Skeletal muscle tissue (tissue), 4 donors: ENCODE data around the gene SUSD3. TPM values are rescaled to one million over a fixed set of nuclear protein-coding genes. Genes with fewer than 3 reads are reported as not detected.

Experiments
- H3K27ac ChIP-seq: one replicate; pipeline ENCODE4 v1.7.0; 2013; ENCODE audit warnings: mild to moderate bottlenecking, low read depth, low read length, inconsistent platforms
- H3K27me3 ChIP-seq, 3 donors: one replicate each; pipeline ENCODE4 v1.7.0; 2013; ENCODE audit warnings: low read length in 3 of 3; ENCODE audit not compliant: control insufficient read depth in 3 of 3, insufficient read depth in 3 of 3
- H3K36me3 ChIP-seq, 3 donors: one replicate each; pipeline ENCODE4 v1.7.0; 2013; ENCODE audit warnings: low read length in 3 of 3; ENCODE audit not compliant: control insufficient read depth in 3 of 3, insufficient read depth in 3 of 3
- H3K4me1 ChIP-seq, 3 donors: one replicate each; pipeline ENCODE4 v1.7.0; 2013; ENCODE audit warnings: low read length in 3 of 3, mild to moderate bottlenecking in 3 of 3; ENCODE audit not compliant: control insufficient read depth in 3 of 3, insufficient read depth in 3 of 3
- H3K4me3 ChIP-seq, 3 donors: one replicate each; pipeline ENCODE4 v1.7.0; 2013; ENCODE audit warnings: low read length in 3 of 3
- H3K9ac ChIP-seq, 3 donors: one replicate each; pipeline ENCODE4 v1.7.0; 2013; ENCODE audit warnings: low read length in 3 of 3, mild to moderate bottlenecking in 3 of 3, moderate library complexity in 2 of 3, low read depth in 1 of 3
- H3K9me3 ChIP-seq, 3 donors: one replicate each; pipeline ENCODE4 v1.7.0; 2013; ENCODE audit warnings: low read length in 3 of 3; ENCODE audit not compliant: control insufficient read depth in 3 of 3
- total RNA-seq: library from RNA; depleted of rRNA; stranded (reverse); fragments of >200 nt; gene quantifications from one replicate; pipeline ENCODE4 v1.2.3, GENCODE V29; 2014
- donor health status: Osteomylitis.

Gene SUSD3
- total RNA-seq, 1 donor from 2014 or later, result 2.6 TPM

DNA sequence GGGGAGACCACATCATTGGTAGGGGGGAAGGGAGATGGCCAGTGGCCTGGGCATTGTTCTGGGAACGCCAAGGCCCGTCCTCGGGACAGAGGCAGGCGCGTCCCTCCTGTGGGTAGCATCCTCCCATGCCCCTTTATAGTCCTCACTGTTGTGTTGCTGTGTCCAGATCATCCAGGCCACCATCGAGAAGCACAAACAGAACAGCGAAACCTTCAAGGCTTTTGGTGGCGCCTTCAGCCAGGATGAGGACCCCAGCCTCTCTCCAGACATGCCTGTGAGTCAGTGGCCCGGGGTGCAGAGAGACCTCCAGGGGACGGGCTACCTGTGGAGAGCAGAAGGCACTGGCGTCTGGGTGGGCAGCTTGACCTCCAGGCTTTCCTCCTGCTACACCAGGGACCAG, 38.4 kb upstream of the SUSD3 start:
- Histone ChIP-seq H3K9me3 (no peaks in the 10 kb centered on the region), H3K27ac (no peak overlapping the region), H3K36me3 (peaks cover 0 to 3% (median 0%) of the 10 kb centered on the region in 3 donors), H3K4me1 (no peaks in the 10 kb centered on the region), H3K9ac (no peak overlapping the region), H3K27me3 (no peaks in the 10 kb centered on the region), H3K4me3 (no peak overlapping the region)

- H3K9ac ChIP-seq, result no peak overlapping the region
- no peak overlapping the region for H3K27ac ChIP-seq
- H3K36me3 ChIP-seq, result no peaks in the 10 kb centered on the region
- no peaks in the 10 kb centered on the region for H3K9me3 ChIP-seq
- H3K4me1 ChIP-seq, result no peaks in the 10 kb centered on the region
- no peak overlapping the region for H3K4me3 ChIP-seq
- H3K27me3 ChIP-seq, result no peaks in the 10 kb centered on the region
Observed at GRCh38 chr9:93020771-93021670, 37.5 kb upstream of the SUSD3 start.

GRCh38 chr9:93022066-93022465, 36.4 kb upstream of the SUSD3 start:
- no peak overlapping the region for H3K9ac ChIP-seq
- H3K9me3 ChIP-seq, result no peaks in the 10 kb centered on the region
- no peak overlapping the region for H3K27ac ChIP-seq
- no peaks in the 10 kb centered on the region for H3K27me3 ChIP-seq
- H3K4me1 ChIP-seq, result no peaks in the 10 kb centered on the region
- H3K36me3 ChIP-seq, result no peaks in the 10 kb centered on the region
- no peak overlapping the region for H3K4me3 ChIP-seq

DNA sequence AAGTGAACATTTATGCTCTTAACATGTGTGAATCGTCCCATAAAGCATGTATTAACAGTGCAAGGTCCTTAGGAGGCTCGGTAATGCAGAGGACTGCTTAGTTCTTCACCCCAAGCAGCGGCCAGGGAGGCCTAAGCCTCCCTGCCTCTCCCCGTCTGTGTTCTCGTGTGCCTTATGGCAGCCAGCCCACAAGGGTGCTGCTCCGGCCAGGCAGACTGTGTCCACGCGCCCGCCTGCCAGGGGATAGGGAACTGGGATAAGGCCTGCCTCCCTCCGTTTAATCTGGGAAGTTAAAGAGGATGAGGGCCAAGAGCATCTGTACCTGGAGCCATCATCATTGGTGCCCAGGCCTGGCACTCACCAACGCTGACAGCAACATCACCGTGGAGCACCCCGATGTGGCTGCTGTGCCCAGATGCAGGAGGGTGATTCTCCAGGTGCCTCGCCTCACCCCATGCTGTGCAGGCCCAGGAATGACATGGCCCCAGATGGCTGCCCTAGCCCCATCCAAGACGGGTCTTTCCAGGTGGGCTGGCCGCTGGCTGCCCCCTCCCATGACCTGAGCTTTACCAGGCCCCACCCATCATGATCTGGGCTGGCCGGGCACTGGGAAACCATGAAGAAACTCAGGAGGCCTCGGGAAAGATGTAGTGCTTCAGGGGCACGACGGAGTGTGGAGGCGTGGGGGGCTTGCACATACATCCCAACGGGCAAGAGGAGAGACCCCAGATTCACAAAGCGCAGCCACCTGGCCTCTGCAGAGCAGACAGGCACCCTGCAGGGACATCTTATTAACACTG, 35.6 kb upstream of the SUSD3 start:
- Histone ChIP-seq H3K4me3 (no peak overlapping the region), H3K36me3 (no peaks in the 10 kb centered on the region), H3K9me3 (no peaks in the 10 kb centered on the region), H3K4me1 (no peaks in the 10 kb centered on the region), H3K9ac (no peak overlapping the region), H3K27me3 (no peaks in the 10 kb centered on the region), H3K27ac (no peak overlapping the region)

GRCh38 chr9:93023521-93023815, 35.0 kb upstream of the SUSD3 start:
- Histone ChIP-seq H3K4me1 (no peaks in the 10 kb centered on the region), H3K9ac (no peak overlapping the region), H3K27me3 (no peaks in the 10 kb centered on the region), H3K4me3 (no peak overlapping the region), H3K27ac (no peak overlapping the region), H3K9me3 (no peaks in the 10 kb centered on the region), H3K36me3 (no peaks in the 10 kb centered on the region)

GRCh38 chr9:93024646-93024910, 33.9 kb upstream of the SUSD3 start:
- no peaks in the 10 kb centered on the region for H3K36me3 ChIP-seq
- H3K27ac ChIP-seq, result no peak overlapping the region
- H3K4me3 ChIP-seq, result no peak overlapping the region
- no peak overlapping the region for H3K9ac ChIP-seq
- no peaks in the 10 kb centered on the region for H3K4me1 ChIP-seq
- no peaks in the 10 kb centered on the region for H3K27me3 ChIP-seq
- no peaks in the 10 kb centered on the region for H3K9me3 ChIP-seq

GRCh38 chr9:93024986-93025630, 33.4 kb upstream of the SUSD3 start:
- Histone ChIP-seq H3K9me3 (no peaks in the 10 kb centered on the region), H3K4me1 (no peaks in the 10 kb centered on the region), H3K4me3 (no peak overlapping the region), H3K27ac (no peak overlapping the region), H3K27me3 (no peaks in the 10 kb centered on the region), H3K36me3 (no peaks in the 10 kb centered on the region), H3K9ac (no peak overlapping the region)

DNA sequence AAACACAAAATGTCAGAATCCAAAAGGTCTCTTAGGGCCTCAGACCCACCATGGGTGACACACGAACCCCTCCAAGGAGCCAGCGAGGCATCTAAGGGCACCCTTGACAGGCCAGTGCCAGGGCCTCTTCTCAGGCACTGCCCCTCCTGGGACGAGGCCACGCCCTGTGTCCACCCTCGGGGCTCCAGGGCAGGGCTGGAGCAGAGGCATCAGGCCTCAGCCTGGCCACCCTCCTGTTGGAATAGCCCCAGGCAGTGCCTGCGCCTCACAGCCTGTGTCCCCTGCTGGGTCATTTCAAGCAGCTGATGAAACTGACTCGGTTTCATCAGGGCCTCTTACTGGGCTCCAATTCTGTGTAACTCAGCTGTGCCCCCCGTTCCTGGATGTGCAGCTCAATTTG, 32.8 kb upstream of the SUSD3 start:
- H3K4me3 ChIP-seq, result no peak overlapping the region
- no peak overlapping the region for H3K9ac ChIP-seq
- no peak overlapping the region for H3K27ac ChIP-seq
- no peaks in the 10 kb centered on the region for H3K36me3 ChIP-seq
- no peaks in the 10 kb centered on the region for H3K9me3 ChIP-seq
- no peaks in the 10 kb centered on the region for H3K4me1 ChIP-seq
- H3K27me3 ChIP-seq, result no peaks in the 10 kb centered on the region

GRCh38 chr9:93026640-93027039, 31.9 kb upstream of the SUSD3 start:
- Histone ChIP-seq H3K9ac (no peak overlapping the region), H3K9me3 (no peaks in the 10 kb centered on the region), H3K27me3 (peaks cover 0 to 1% (median 0%) of the 10 kb centered on the region in 3 donors), H3K36me3 (no peaks in the 10 kb centered on the region), H3K4me1 (peaks cover 0 to under 1% (median 0%) of the 10 kb centered on the region in 3 donors), H3K4me3 (no peak overlapping the region), H3K27ac (no peak overlapping the region)

- Histone ChIP-seq H3K4me3 (no peak overlapping the region), H3K27me3 (peaks cover 0 to 7% (median 0%) of the 10 kb centered on the region in 3 donors), H3K4me1 (peaks cover 0 to 3% (median 0%) of the 10 kb centered on the region in 3 donors), H3K36me3 (no peaks in the 10 kb centered on the region), H3K9me3 (no peaks in the 10 kb centered on the region), H3K27ac (no peak overlapping the region), H3K9ac (no peak overlapping the region)
Observed at GRCh38 chr9:93027750-93028149, 30.8 kb upstream of the SUSD3 start.
